A673 (cell line): Measurements from ENCODE around the gene ZNF507. TPM values are rescaled to one million over a fixed set of nuclear protein-coding genes. Genes with fewer than 3 reads are reported as not detected.

Experiments
- BruUV-seq: library from RNA; stranded (reverse); fragments of 400-500 nt; replicated peaks from 2 replicates; lab custom pipeline; 2021; lab: Mats Ljungman, UMichigan
- CTCF ChIA-PET: fragments of 300-600 bp; sonication (Branson Sonifier 250); formaldehyde crosslinking; loops from one replicate; lab custom pipeline; 2022; ENCODE audit warnings: antibody characterized with exemption; lab: Charles Lee
- POLR2A ChIA-PET: fragments of 300-600 bp; sonication (Branson Sonifier 250); formaldehyde crosslinking; loops from one replicate; lab custom pipeline; 2022; ENCODE audit warnings: antibody characterized with exemption; ENCODE audit not compliant: low non-redundant PET; lab: Charles Lee
- DNase-seq: peaks from one replicate; pipeline ENCODE4 v3.0.0-alpha.2; 2015; ENCODE audit warnings: low spot score
- H3K27ac ChIP-seq: fragments of 200-600 bp; sonication (generic); 2 replicates; pipeline ENCODE4 v1.5.1; 2016; ENCODE audit warnings: mixed run types, low read depth, mild to moderate bottlenecking, mixed read lengths, antibody characterized with exemption, low read length; ENCODE audit not compliant: poor library complexity, severe bottlenecking
- H3K27me3 ChIP-seq: fragments of 200-600 bp; sonication (generic); replicated peaks from 2 replicates; pipeline ENCODE4 v1.6.1; 2017; ENCODE audit warnings: mixed run types, low read depth, mild to moderate bottlenecking, mixed read lengths, antibody characterized with exemption, low read length; ENCODE audit not compliant: insufficient read depth, poor library complexity
- H3K36me3 ChIP-seq: fragments of 200-600 bp; sonication (generic); 2 replicates; pipeline ENCODE4 v1.6.1; 2016; ENCODE audit warnings: mixed run types, mild to moderate bottlenecking, mixed read lengths, antibody characterized with exemption, low read length; ENCODE audit not compliant: insufficient read depth, poor library complexity, severe bottlenecking
- H3K4me1 ChIP-seq: fragments of 200-600 bp; sonication (generic); 2 replicates; pipeline ENCODE4 v1.6.1; 2017; ENCODE audit warnings: mixed run types, mild to moderate bottlenecking, mixed read lengths, antibody characterized with exemption, low read length; ENCODE audit not compliant: insufficient read depth, poor library complexity, severe bottlenecking
- H3K4me3 ChIP-seq: fragments of 200-600 bp; sonication (generic); 2 replicates; pipeline ENCODE4 v1.5.1; 2016; ENCODE audit warnings: low read depth, mixed run types, mild to moderate bottlenecking, mixed read lengths, low read length; ENCODE audit not compliant: poor library complexity, severe bottlenecking
- H3K9me3 ChIP-seq: fragments of 200-600 bp; sonication (generic); 2 replicates; pipeline ENCODE4 v1.6.1; 2016; ENCODE audit warnings: mixed run types, low read depth, mild to moderate bottlenecking, mixed read lengths, antibody characterized with exemption, low read length; ENCODE audit not compliant: poor library complexity, severe bottlenecking
- CTCF ChIP-seq: fragments of 300-800, 200-600 bp; sonication (generic); conservative IDR thresholded peaks from 2 replicates; pipeline ENCODE4 v1.5.1; 2017; ENCODE audit warnings: low read depth, mild to moderate bottlenecking, antibody characterized with exemption, low read length, moderate library complexity, mixed read lengths
- EZH2 ChIP-seq: fragments of 200-600 bp; sonication (generic); IDR thresholded peaks from 2 replicates; pipeline ENCODE4 v1.6.1; 2017; ENCODE audit warnings: borderline replicate concordance, low read depth, mild to moderate bottlenecking, mixed read lengths, antibody characterized with exemption, low read length; ENCODE audit not compliant: poor library complexity, severe bottlenecking
- intact Hi-C: fragments of 100-400 bp; cut with micrococcal nuclease; formaldehyde crosslinking; loops from one replicate; pipeline ENCODE4 v1.10.0; 2022; ENCODE audit not compliant: unreplicated experiment
- total RNA-seq: library from RNA; stranded (reverse); gene quantifications from 2 replicates; pipeline ENCODE4 v1.2.3, GENCODE V29; 2021

The ZNF507 gene
- total RNA-seq, 1 experiment from 2014 or later, result 35.0 TPM

DNA sequence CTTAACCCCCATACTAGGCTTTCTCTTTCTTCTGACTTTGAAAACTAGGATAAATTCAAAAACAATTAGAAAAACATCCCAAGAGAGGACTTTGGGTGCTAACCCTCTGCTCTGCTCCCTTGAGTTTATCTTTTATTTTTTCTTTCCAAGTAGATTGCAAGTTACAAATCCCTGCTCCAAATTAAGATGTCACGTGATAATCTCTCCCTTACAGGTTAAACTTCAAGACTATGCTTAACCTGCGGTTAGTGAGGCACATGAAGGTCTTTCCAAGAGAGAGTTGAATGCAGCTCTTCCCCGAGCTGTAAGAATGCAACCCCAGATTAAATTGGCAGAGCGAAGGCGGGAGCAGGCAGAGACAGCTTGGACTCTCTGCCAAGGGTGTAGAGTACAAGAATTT lies 12.2 kb upstream of the ZNF507 start:
- CTCF ChIA-PET, result no interaction called here
- POLR2A ChIA-PET, result no interaction called here
- no TSS peak for BruUV-seq

DNA sequence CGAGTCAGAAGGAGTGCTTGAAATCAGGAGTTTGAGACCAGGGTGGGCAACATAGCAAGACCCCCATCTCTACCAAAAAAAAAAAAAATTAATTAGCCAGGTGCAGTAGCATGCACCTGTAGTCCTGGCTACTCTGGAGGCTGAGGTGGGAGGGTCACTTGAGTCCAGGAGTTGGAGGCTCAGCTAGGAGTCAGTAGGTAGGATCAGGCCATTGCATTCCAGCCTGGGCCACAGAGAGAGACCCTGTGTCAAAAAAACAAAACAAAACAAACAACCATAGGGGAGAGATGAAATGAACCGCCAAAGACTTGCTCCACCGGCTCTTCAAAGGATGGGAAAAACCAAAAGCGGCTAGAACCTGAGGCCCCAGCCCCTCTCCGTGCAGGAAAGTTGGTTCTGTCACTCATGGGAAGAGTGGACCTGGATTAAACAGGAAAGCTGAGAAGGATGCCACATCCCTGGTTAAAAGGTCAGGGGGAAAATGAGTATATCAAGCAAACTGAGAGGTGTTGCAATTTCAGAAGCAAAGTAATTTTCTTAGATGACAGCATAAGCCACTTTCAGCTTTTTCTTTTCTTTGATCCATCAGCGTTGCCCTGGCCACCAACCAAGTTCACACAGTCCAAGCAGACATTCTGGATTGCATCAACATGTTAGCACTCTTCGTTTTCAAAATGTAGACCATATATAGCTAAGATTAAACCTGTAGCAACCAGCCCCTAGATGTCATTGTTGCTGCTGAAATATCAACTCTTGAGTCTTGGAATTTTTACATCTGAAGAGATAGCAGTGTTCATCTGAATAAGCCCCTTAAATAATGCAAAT lies 8.9 kb upstream of the ZNF507 start:
- Histone ChIP-seq H3K36me3 (no peaks in the 10 kb centered on the region), H3K9me3 (no peaks in the 10 kb centered on the region), H3K4me1 (no peaks in the 10 kb centered on the region), H3K27ac (no peak overlapping the region), H3K4me3 (no peak overlapping the region), H3K27me3 (no peaks in the 10 kb centered on the region)
- peak; percentile 17 for DNase-seq
- intact Hi-C loops, result no loop called here
- POLR2A ChIA-PET, result no interaction called here
- CTCF ChIA-PET, result no interaction called here
- no TSS peak for BruUV-seq
- TF ChIP-seq EZH2 (no peak), CTCF (0 out of 2 replicates have a peak, but pooled peaks have one; percentile 23)

More for the DNA sequence above, 12.2 kb upstream of the ZNF507 start:
- Histone ChIP-seq H3K27me3 (no peaks in the 10 kb centered on the region), H3K4me3 (no peak overlapping the region), H3K4me1 (no peaks in the 10 kb centered on the region), H3K9me3 (no peaks in the 10 kb centered on the region), H3K36me3 (no peaks in the 10 kb centered on the region), H3K27ac (no peak overlapping the region)
- TF ChIP-seq CTCF (no peak), EZH2 (no peak)
- intact Hi-C loops, result no loop called here
- no peak for DNase-seq

DNA sequence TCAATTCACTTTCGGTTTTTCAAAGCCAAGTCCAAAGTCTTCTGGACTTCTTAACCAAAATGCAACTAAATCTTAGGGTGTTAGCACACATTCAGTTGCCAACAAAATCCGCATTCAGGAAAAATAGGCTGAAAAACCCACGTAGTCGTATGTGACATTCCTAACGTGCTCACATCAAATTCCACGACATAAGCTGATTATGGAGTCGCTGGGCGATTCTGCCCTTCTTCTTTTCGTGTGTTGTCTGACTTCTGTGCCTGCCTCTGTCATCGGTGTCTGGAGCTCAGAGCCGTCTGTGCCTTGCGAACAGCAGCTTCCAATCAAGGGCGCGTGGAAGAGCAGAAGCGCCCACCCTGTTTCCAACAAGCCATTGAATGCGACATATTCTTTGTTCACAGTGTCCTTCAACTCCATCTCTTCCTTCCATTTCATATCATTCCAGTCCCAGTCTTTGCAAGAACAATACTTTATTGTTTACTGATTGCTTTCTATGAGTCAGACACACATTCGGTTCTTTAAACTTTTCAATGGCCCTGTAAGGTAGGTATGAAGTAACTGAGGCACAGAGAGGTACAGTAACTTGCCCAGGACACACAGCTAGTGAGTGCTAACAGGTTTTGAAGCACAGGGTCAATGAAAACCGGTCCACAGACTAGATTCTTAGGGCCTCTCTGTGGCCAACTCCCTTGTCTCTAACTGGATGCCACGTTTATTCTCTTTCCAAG lies 8.2 kb upstream of the ZNF507 start:
- CTCF ChIA-PET, result no interaction called here
- no peaks in the 10 kb centered on the region for H3K36me3 ChIP-seq
- H3K27ac ChIP-seq, result no peak overlapping the region
- BruUV-seq, result no TSS peak
- H3K4me3 ChIP-seq, result no peak overlapping the region
- H3K27me3 ChIP-seq, result no peaks in the 10 kb centered on the region
- TF ChIP-seq EZH2 (no peak), CTCF (no peak)
- POLR2A ChIA-PET, result no interaction called here
- intact Hi-C loops, result no loop called here
- no peaks in the 10 kb centered on the region for H3K4me1 ChIP-seq
- H3K9me3 ChIP-seq, result no peaks in the 10 kb centered on the region
- DNase-seq, result no peak
